Frontal cortex (tissue), 4 donors: ENCODE data around the gene ANTXR1. TPM values are rescaled to one million over a fixed set of nuclear protein-coding genes. Genes with fewer than 3 reads are reported as not detected.
"Not testable (repeated sequence)": the region's sequence is repeated elsewhere in the genome, so short reads cannot be mapped to it uniquely, and the experiment has no call there.

ENCODE experiments used
- DNase-seq, 2 donors: peaks; one replicate each; pipeline ENCODE4 v3.0.0; 2012; ENCODE audit warnings: low spot score in 2 of 2
- FAIRE-seq: peaks from 2 replicates; lab custom pipeline; 2012; peaks lifted over from hg19 to GRCh38; lab: Jason Lieb, UNC
- total RNA-seq: library from RNA; depleted of rRNA; stranded (reverse); fragments of >200 nt; gene quantifications from one replicate; pipeline ENCODE4 v1.2.3, GENCODE V29; 2014
- donor health status: control.
- donor health status: control.
- donor health status: control.

The ANTXR1 gene
- total RNA-seq, 1 donor from 2014 or later, result 8.2 TPM

- FAIRE-seq, result no peak
- no peak for DNase-seq
These were observed 200.8 kb downstream of the ANTXR1 start for GRCh38 chr2:69213782-69214181.

- FAIRE-seq, result no peak
- peak in 1 of 2 donors; percentile 13 for DNase-seq
These were observed 201.9 kb downstream of the ANTXR1 start for GRCh38 chr2:69214898-69215297.

GRCh38 chr2:69216535-69217332 is 203.8 kb downstream of the ANTXR1 start:
- no peak for FAIRE-seq
- no peak for DNase-seq

DNA sequence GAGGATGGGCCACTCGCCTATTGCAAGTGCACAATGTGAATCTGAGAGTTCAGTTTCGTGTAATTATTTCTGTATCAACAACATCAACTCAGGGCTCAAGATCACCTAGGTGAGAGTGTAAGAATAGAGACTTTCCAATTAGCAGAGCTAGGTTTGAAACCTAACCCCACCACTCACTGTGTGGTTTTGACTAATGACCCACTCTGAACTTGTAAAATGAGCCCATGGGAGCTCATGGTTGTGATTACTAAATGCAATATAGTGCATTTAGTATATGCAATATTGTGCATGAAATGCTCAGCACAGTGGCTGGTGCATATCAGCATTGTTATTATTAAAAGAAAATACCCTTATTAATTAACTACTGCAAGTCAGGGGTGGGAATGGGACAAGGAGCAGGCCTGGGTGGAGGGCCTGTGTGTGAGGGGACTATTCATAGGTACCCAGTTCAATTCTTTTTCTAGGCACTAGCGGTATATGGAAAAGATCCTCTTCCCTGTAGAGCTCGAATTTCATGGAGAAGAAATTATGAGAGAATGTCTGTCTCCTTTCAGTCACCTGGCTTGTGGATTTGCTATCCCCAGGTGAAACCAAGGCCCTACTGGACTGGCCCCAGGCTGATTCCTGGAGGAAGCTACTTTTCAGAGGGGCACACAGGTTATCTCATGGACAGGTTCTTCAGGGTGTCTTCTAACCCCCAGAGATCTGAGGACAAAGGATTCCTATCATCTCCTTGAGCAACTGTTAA is 204.5 kb downstream of the ANTXR1 start:
- FAIRE-seq (no peak), DNase-seq (no peak)

- no peak for FAIRE-seq
These were observed 208.5 kb downstream of the ANTXR1 start for GRCh38 chr2:69221512-69221911.

DNA sequence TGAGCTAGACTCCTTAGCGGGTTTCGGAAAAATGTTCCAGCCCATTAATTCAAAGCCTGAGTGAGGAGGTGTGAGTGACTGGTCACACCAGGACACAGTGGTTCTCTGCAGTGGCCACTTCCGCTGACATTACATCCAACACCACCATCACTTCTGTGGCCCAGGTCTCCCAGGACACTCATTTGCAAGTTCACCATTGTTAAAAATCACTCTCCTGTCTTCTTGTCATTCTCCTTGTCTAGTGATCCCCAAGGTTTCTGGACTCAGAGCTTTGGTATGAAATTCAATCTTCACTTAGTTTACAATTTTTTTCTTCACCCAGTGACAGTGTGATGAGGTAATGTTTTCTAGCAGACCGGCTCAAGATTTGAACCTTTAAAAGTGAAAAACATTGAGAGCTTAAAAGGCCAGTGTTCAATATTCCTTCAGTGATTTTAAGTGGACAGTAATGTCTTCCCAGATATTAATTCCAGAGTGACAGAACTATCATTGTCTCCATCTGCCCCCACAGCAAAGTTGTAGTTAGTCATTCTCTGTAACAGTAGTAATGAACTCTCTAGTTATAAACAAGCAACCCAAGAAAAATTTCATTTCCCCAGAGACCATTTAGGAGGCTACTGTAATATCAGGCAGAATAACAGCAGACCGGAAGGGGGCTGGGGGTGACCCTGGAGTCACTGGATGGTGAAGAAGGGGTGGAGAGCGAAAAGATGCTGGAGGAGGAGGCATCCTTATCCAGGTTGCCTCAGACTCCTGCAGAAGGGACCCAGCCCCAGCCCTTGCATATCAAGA is 209.2 kb downstream of the ANTXR1 start:
- DNase-seq (no peak), FAIRE-seq (no peak)

More at GRCh38 chr2:69221512-69221911, 208.5 kb downstream of the ANTXR1 start:
- DNase-seq, result no peak

- DNase-seq (no peak), FAIRE-seq (no peak)
These were observed 210.1 kb downstream of the ANTXR1 start for GRCh38 chr2:69222953-69223658.

DNA sequence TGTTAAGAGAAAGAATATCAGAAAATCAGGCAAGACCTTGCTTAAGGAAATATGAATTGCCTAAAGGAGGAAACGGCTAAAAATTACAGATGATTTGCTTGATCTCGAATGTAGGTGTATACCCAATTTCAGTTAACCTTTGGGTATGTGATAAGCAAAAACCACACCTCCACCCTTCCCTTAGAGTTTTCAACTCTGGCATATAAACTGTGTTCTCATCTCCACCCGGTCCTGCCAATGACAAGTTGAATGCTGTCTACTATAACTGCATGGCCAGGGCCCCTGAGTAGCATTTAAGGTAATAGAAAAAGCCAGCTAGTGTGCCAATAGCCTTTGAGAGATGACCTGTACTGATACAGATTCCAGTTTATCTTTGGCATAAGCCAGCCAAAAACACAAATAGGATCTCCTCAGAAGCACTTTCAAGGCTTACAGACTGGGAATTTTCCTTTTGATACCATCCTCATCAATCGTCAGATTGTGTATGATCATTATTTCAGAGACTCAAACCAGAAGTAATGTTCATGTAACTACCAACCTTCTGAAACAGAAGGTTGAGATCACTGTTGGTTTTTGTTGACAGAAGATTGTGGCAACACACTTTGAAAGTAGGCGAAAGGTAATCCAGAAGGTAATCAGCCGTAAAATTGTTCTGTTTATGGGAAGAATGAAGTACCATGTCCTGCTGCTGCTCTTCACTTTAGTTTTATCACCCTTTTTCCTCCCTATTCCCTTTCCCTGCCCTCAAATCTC is 211.0 kb downstream of the ANTXR1 start:
- FAIRE-seq (no peak), DNase-seq (no peak)

DNA sequence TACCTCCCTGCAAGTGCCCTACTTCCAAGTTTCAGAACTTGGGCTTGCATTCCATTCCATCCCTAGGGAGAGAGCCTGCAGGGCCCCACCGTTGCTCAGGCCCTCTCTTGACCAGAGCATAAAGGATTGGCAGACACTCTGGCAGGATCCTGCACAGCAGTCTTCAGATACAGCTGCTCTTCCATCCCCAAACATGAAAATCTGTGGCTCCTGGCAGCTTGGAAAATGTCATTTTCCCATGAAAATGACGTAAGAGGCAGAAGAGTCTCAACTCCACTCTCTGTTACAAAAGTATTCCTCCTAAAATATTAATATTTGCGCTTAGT is 211.5 kb downstream of the ANTXR1 start:
- FAIRE-seq (no peak), DNase-seq (no peak)

DNA sequence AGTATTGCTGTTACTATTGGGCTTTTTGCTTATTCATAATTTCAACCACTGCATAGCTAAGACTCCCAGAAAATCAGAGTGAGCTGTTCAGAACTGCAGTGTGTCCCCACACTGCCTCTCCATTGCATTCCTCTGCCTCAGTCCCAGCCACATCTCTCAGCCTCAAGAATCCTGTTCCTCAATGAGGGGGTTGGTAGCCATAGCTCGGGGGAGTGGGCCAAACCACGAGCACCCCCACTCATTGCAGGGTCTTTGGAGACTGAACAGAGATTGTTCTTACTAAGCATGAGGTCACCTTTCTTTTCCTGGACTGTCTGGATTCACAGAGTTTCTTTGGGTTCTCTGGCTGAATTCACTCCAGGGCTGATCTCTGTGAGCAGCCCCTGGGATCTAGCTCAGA is 213.0 kb downstream of the ANTXR1 start:
- DNase-seq (no peak), FAIRE-seq (no peak)

DNA sequence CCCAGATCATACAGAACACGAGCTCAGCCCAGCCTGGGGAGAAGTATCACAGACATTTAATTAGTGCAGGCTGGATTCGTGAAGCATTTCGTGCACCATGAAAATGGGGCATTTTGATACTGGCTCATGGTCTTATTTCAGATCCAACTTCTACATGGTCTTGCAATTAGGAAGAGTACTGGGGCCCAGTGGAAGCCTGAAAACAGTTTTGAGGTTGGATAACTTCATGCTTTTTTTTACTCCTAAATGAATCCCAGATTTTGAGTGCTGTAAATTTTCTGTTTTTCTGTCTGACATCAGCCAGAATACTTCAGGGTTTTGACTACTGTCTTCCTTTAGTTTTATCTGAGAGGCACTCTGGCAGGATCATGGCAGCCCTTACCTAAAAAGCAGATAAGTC is 213.9 kb downstream of the ANTXR1 start:
- DNase-seq (no peak), FAIRE-seq (no peak)

DNA sequence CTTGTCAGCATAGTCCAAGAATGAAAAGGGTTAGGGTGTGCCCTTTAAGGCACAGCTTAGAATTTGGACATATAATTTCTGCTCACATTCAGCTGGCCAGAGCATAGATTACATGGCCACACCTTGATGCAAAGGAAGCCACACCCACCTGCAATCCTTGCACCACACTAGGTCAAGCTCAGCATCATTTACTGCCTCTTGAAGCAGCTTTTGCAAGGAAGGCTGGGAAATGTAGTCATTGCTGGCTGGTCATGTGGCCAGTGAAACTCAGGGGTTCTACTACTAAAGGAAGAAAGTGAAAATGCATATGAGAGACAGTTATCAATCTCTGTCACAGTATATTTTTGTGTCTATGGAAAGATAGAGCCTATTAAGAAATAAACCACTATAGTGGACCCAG is 214.7 kb downstream of the ANTXR1 start:
- FAIRE-seq (no peak), DNase-seq (no peak)

- DNase-seq, FAIRE-seq: not testable (repeated sequence)
These were observed 218.0 kb downstream of the ANTXR1 start for GRCh38 chr2:69230946-69231345.

DNA sequence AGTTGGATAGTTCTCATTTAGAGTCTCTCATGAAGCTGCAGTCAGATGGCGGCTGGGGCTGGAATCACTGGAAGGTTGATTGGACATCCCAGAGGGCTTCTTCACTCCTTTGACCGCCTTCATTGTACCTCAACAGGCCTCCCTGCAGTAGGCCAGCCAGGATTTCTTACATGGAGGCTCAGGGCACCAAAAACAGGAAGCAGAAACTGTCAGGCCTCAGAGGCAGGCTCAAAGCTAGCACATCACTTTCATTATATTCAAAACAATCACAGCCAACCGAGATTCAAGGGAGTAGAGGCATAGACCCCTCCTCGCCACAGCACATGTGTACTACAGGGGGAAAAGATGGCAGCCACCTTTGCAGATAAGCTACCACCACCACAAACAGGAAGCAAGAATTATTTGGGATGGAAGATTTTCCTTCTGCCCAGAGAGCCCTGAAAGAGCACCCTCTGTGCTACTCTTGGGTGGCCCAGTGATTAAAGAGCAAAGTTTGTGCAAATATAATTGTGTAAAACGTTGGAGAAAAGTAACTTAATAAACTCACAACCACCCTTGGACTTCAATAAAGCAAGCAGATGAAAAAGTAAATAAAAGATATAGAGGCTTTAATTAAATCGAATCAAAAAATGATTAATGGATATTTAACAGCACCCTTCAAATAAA is 218.8 kb downstream of the ANTXR1 start:
- FAIRE-seq, result no peak
- no peak for DNase-seq

- not testable (repeated sequence) for DNase-seq, FAIRE-seq
These were observed 222.9 kb downstream of the ANTXR1 start for GRCh38 chr2:69235835-69236234.

GRCh38 chr2:69237070-69237670 is 224.2 kb downstream of the ANTXR1 start:
- no peak for FAIRE-seq
- DNase-seq, result no peak

DNA sequence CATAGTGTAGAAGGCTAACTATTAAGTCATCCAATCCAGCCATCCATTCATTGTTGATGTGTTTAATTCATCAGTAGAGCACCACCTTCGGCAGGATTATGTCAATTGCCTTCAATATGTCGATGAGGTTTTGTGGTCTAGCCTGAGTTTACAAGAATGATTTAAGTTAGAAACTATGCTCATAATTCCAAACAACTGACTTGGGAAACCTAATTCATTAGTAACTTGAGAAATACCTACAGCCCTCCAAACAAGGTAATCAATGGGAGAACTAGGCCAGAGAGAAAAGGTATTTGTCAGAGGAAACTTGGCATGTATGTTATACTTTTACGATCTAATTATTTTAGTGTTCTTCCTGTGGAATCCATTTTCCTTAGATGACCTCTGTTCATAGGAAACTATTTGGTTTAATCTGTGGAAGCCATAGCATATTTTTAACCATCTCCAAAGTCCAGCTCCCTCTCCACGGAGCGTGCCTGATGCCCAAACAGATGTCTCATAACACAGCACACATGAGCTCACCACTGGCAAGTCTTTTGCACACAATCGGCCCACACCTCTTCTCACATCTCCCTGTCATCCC is 225.6 kb downstream of the ANTXR1 start:
- DNase-seq, result no peak
- no peak for FAIRE-seq

DNA sequence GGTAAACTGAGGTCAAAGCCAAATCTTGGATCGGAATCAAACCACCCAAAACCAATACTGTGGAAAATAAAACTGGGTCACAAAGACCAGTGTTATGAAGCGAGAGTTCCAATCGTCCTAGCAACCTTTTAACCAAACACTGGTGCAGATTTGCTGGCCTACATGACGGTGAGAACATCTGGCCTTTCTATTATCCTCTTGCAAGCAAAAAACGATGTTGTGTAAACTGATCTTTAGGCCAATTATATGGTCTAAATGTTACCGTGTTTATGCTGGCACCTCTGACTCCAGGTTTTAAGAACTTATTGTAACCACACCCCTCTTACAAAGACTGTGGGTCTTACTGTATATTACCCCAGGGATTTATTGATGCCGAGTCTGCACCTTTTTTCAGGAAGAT is 228.1 kb downstream of the ANTXR1 start:
- FAIRE-seq (no peak), DNase-seq (no peak)
